ENCODE measurements around the gene ARHGAP9. TPM values are rescaled to one million over a fixed set of nuclear protein-coding genes. Genes with fewer than 3 reads are reported as not detected.
A peak's percentile ranks its signal among the peaks of the same experiment; 100 is the strongest.

ARHGAP9 gene
- total and polyA plus RNA-seq, 2 donors from 2014 or later: 3.8 to 18.1 TPM

DNA sequence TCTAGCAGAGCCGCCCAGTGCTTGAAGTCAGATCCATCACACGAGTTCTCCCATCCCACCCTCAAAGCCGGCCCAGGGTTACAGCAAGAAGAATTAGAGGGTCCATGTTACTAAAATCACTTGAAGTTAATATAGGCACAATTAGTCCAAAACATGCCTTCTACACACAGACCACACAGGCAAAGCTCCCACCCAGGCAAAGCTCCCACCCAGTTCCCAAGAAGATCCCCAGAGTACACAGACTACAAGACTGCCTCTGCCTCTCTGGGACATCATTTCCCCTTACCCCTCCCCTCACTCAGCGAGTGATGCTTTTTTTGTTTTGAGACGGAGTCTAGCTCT, 16.8 kb downstream of the ARHGAP9 start:
- FAIRE-seq: no peak
- peaks cover 0 to 8% (median 6%) of the 10 kb centered on the region in 3 donors for H3K4me1 ChIP-seq (ENCODE audit: control insufficient read depth in 2 of 3, insufficient read depth in 2 of 3, low read depth in 1 of 3, low read length in 3 of 3)
- peak overlapping the region in 1 of 3 donors; percentile 84 for H3K4me3 ChIP-seq (ENCODE audit: low read length in 3 of 3)
- H3K36me3 ChIP-seq (ENCODE audit: control insufficient read depth in 2 of 3, insufficient read depth in 3 of 3, low read length in 3 of 3): no peaks in the 10 kb centered on the region
- DNase-seq: no peak
- intact Hi-C loops (cut with DNase I): no loop called here
- TF ChIP-seq CTCF (IDR thresholded peaks at IDR 0.05; ENCODE audit: borderline replicate concordance, extremely low read depth, insufficient read depth): no peak
- H3K9me3 ChIP-seq (ENCODE audit: control insufficient read depth in 2 of 3, insufficient read depth in 1 of 3, low read length in 3 of 3): no peaks in the 10 kb centered on the region
- H3K27ac ChIP-seq (ENCODE audit: low read depth in 2 of 2, low read length in 2 of 2): no peak overlapping the region
- no peaks in the 10 kb centered on the region for H3K27me3 ChIP-seq (ENCODE audit: control insufficient read depth, insufficient read depth, low read length)
- H3K9ac ChIP-seq (ENCODE audit: low read length in 3 of 3): peak overlapping the region in 1 of 3 donors; percentile 63

- FAIRE-seq: no peak
- TF ChIP-seq CTCF (IDR thresholded peaks at IDR 0.05; ENCODE audit: borderline replicate concordance, extremely low read depth, insufficient read depth): peak; percentile 94
- H3K36me3 ChIP-seq (ENCODE audit: control insufficient read depth in 2 of 3, insufficient read depth in 3 of 3, low read length in 3 of 3): no peaks in the 10 kb centered on the region
Observed at GRCh38 chr12:57462251-57462911, 17.3 kb downstream of the ARHGAP9 start.

GRCh38 chr12:57461917-57462250, 17.8 kb downstream of the ARHGAP9 start:
- intact Hi-C loops (cut with DNase I): no loop called here
- TF ChIP-seq CTCF (IDR thresholded peaks at IDR 0.05; ENCODE audit: borderline replicate concordance, extremely low read depth, insufficient read depth): no peak
- Histone ChIP-seq H3K27me3 (ENCODE audit: control insufficient read depth, insufficient read depth, low read length) (no peaks in the 10 kb centered on the region), H3K4me1 (ENCODE audit: control insufficient read depth in 2 of 3, insufficient read depth in 2 of 3, low read depth in 1 of 3, low read length in 3 of 3) (peaks cover 0 to 8% (median 6%) of the 10 kb centered on the region in 3 donors), H3K4me3 (ENCODE audit: low read length in 3 of 3) (peak overlapping the region; percentile 60 to 84 (median 80)), H3K36me3 (ENCODE audit: control insufficient read depth in 2 of 3, insufficient read depth in 3 of 3, low read length in 3 of 3) (no peaks in the 10 kb centered on the region), H3K27ac (ENCODE audit: low read depth in 2 of 2, low read length in 2 of 2) (peak overlapping the region in 1 of 2 donors; percentile 34), H3K9me3 (ENCODE audit: control insufficient read depth in 2 of 3, insufficient read depth in 1 of 3, low read length in 3 of 3) (no peaks in the 10 kb centered on the region), H3K9ac (ENCODE audit: low read length in 3 of 3) (peak overlapping the region; percentile 43 to 77 (median 66))
- DNase-seq (peak in 1 of 5 donors; percentile 70), FAIRE-seq (no peak)

More at GRCh38 chr12:57462251-57462911, 17.3 kb downstream of the ARHGAP9 start:
- Histone ChIP-seq H3K4me1 (ENCODE audit: control insufficient read depth in 2 of 3, insufficient read depth in 2 of 3, low read depth in 1 of 3, low read length in 3 of 3) (peaks cover 0 to 8% (median 6%) of the 10 kb centered on the region in 3 donors), H3K27ac (ENCODE audit: low read depth in 2 of 2, low read length in 2 of 2) (peak overlapping the region; percentile 51 to 84), H3K4me3 (ENCODE audit: low read length in 3 of 3) (peak overlapping the region; percentile 60 to 84 (median 80)), H3K9ac (ENCODE audit: low read length in 3 of 3) (peak overlapping the region; percentile 20 to 77 (median 41)), H3K9me3 (ENCODE audit: control insufficient read depth in 2 of 3, insufficient read depth in 1 of 3, low read length in 3 of 3) (no peaks in the 10 kb centered on the region), H3K27me3 (ENCODE audit: control insufficient read depth, insufficient read depth, low read length) (no peaks in the 10 kb centered on the region)
- peak; percentile 92 to 96 (median 94) for DNase-seq
- intact Hi-C loops (cut with DNase I): no loop called here
